SK-N-SH treated with all-trans-retinoic acid at 6 μM for 48 hours (cell line): ENCODE measurements around the gene KRT86.

Experiments
- GLIS3 ChIP-seq: fragments of 250-450 bp; sonication (Bioruptor Pico); IDR thresholded peaks from 2 replicates; pipeline ENCODE4 v1.5.0; 2020; ENCODE audit warnings: mild to moderate bottlenecking, moderate library complexity
- RARB ChIP-seq: fragments of 250-450 bp; sonication (Bioruptor Pico); IDR thresholded peaks from 2 replicates; pipeline ENCODE4 v1.8.0; 2021; ENCODE audit warnings: mild to moderate bottlenecking, moderate library complexity
- ZFP3 ChIP-seq: fragments of 250-450 bp; sonication (Bioruptor Pico); IDR thresholded peaks from 2 replicates; pipeline ENCODE4 v1.5.0; 2020; ENCODE audit warnings: mild to moderate bottlenecking, moderate library complexity
- ZFP30 ChIP-seq: fragments of 450-650 bp; formaldehyde crosslinking; IDR thresholded peaks from 2 replicates; pipeline ENCODE4 v1.5.0; 2022; ENCODE audit warnings: mild to moderate bottlenecking, moderate library complexity
- ZNF8 ChIP-seq: fragments of 450-650 bp; formaldehyde crosslinking; IDR thresholded peaks from 2 replicates; pipeline ENCODE4 v1.5.0; 2020; ENCODE audit warnings: mild to moderate bottlenecking, moderate library complexity
- TF ChIP-seq, protein P1 (sequence below): fragments of 250-450 bp; sonication (Bioruptor Pico); IDR thresholded peaks from 2 replicates; pipeline ENCODE4 v1.8.0; 2021; ENCODE audit warnings: low read depth, mild to moderate bottlenecking, moderate library complexity, borderline replicate concordance
- TF ChIP-seq, protein P2 (sequence below): fragments of 250-450 bp; sonication (Bioruptor Pico); IDR thresholded peaks from 2 replicates; pipeline ENCODE4 v1.5.1; 2020; ENCODE audit warnings: low read depth, mild to moderate bottlenecking, moderate library complexity

DNA sequence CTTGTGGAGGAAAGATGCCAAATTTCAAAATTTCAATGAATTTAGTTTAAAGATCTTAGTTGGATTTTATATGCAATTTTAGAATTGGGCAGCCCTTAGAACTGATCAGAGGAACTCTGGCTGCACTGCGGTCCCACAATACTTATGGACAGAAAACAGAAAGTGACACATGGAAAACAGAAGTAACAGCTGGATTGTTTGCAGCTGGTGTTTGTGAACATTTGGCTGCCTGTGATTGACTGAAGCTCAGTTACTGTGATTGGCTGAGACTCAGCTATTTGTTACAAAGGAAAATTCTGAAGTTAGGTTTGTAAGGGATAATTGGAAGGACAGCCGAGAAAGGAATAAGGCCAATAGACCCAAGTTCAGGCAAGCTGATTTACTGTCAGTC lies 10.0 kb upstream of the KRT86 start:
- TF ChIP-seq, protein P1, sequence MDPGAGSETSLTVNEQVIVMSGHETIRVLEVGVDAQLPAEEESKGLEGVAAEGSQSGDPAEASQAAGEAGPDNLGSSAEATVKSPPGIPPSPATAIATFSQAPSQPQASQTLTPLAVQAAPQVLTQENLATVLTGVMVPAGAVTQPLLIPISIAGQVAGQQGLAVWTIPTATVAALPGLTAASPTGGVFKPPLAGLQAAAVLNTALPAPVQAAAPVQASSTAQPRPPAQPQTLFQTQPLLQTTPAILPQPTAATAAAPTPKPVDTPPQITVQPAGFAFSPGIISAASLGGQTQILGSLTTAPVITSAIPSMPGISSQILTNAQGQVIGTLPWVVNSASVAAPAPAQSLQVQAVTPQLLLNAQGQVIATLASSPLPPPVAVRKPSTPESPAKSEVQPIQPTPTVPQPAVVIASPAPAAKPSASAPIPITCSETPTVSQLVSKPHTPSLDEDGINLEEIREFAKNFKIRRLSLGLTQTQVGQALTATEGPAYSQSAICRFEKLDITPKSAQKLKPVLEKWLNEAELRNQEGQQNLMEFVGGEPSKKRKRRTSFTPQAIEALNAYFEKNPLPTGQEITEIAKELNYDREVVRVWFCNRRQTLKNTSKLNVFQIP (CRISPR knock-in tag): no peak
- TF ChIP-seq RARB (no peak), ZNF8 (CRISPR knock-in tag) (no peak), GLIS3 (CRISPR knock-in tag) (no peak), ZFP30 (CRISPR knock-in tag) (no peak), ZFP3 (CRISPR knock-in tag) (no peak)
- TF ChIP-seq, protein P2, sequence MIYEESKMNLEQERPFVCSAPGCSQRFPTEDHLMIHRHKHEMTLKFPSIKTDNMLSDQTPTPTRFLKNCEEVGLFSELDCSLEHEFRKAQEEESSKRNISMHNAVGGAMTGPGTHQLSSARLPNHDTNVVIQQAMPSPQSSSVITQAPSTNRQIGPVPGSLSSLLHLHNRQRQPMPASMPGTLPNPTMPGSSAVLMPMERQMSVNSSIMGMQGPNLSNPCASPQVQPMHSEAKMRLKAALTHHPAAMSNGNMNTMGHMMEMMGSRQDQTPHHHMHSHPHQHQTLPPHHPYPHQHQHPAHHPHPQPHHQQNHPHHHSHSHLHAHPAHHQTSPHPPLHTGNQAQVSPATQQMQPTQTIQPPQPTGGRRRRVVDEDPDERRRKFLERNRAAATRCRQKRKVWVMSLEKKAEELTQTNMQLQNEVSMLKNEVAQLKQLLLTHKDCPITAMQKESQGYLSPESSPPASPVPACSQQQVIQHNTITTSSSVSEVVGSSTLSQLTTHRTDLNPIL (CRISPR knock-in tag): no peak
